Hematopoietic multipotent progenitor cell treated with erythropoietin and hydrocortisone succinate and interleukin-3 and kit ligand, for 6 days (in vitro differentiated cells): ENCODE data around the gene RPN2.

Experiments
- DNase-seq: peaks from one replicate; pipeline ENCODE4 v3.0.0-alpha.2; 2015

RPN2 gene

GRCh38 chr20:37219751-37220668 is 40.9 kb downstream of the RPN2 start:
- no peak for DNase-seq

- peak; percentile 28 for DNase-seq
Measured at GRCh38 chr20:37220731-37221130, 41.6 kb downstream of the RPN2 start.

- no peak for DNase-seq
Measured at GRCh38 chr20:37222086-37222485, 43.0 kb downstream of the RPN2 start.

GRCh38 chr20:37223053-37223452 is 43.9 kb downstream of the RPN2 start:
- DNase-seq: peak; percentile 72

GRCh38 chr20:37225146-37225545 is 46.0 kb downstream of the RPN2 start:
- DNase-seq: no peak

- DNase-seq: no peak
Measured at GRCh38 chr20:37226889-37227288, 47.8 kb downstream of the RPN2 start.

- no peak for DNase-seq
Measured at GRCh38 chr20:37228082-37228481, 49.0 kb downstream of the RPN2 start.

GRCh38 chr20:37228656-37229055 is 49.5 kb downstream of the RPN2 start:
- no peak for DNase-seq

GRCh38 chr20:37229357-37229756 is 50.2 kb downstream of the RPN2 start:
- no peak for DNase-seq

- no peak for DNase-seq
Measured at GRCh38 chr20:37230200-37230599, 51.1 kb downstream of the RPN2 start.

GRCh38 chr20:37231947-37232630 is 53.0 kb downstream of the RPN2 start:
- DNase-seq: no peak

- DNase-seq: no peak
Measured at GRCh38 chr20:37233548-37234253, 54.6 kb downstream of the RPN2 start.

GRCh38 chr20:37234254-37234581 is 55.1 kb downstream of the RPN2 start:
- no peak for DNase-seq

- no peak for DNase-seq
Measured at GRCh38 chr20:37235065-37235464, 55.9 kb downstream of the RPN2 start.

GRCh38 chr20:37236462-37236861 is 57.3 kb downstream of the RPN2 start:
- no peak for DNase-seq

- no peak for DNase-seq
Measured at GRCh38 chr20:37237656-37238055, 58.5 kb downstream of the RPN2 start.

- no peak for DNase-seq
Measured at GRCh38 chr20:37238426-37238825, 59.3 kb downstream of the RPN2 start.

GRCh38 chr20:37238935-37239451 is 59.9 kb downstream of the RPN2 start:
- no peak for DNase-seq

- DNase-seq: no peak
Measured at GRCh38 chr20:37240337-37241067, 61.4 kb downstream of the RPN2 start.

GRCh38 chr20:37242503-37242902 is 63.4 kb downstream of the RPN2 start:
- no peak for DNase-seq

GRCh38 chr20:37243076-37243936 is 64.2 kb downstream of the RPN2 start:
- no peak for DNase-seq
